Kidney epithelial cell (primary cell): Measurements from ENCODE around the gene ZNF160. TPM values are rescaled to one million over a fixed set of nuclear protein-coding genes. Genes with fewer than 3 reads are reported as not detected.
"Not testable (repeated sequence)": the region's sequence is repeated elsewhere in the genome, so short reads cannot be mapped to it uniquely, and the experiment has no call there.

Experiments
- DNase-seq: peaks from one replicate; pipeline ENCODE4 v3.0.0-alpha.2; 2010; ENCODE audit warnings: low read depth
- H3K27me3 ChIP-seq: 2 replicates; pipeline ENCODE4 v1.6.0; 2011; ENCODE audit warnings: low read length; ENCODE audit not compliant: control insufficient read depth, insufficient read depth
- H3K36me3 ChIP-seq: 2 replicates; pipeline ENCODE4 v1.5.1; 2011; ENCODE audit warnings: low read length; ENCODE audit not compliant: control insufficient read depth, insufficient read depth
- H3K4me3 ChIP-seq: 2 replicates; pipeline ENCODE4 v1.5.1; 2011; ENCODE audit warnings: low read depth, mild to moderate bottlenecking, control low read depth, low read length
- total RNA-seq: library from RNA; depleted of rRNA; stranded (reverse); fragments of >200 nt; gene quantifications from 2 replicates; pipeline ENCODE4 v1.2.3, GENCODE V29; 2015
- TF ChIP-seq, protein P1 (sequence below): IDR thresholded peaks from 2 replicates; pipeline ENCODE4 v1.5.1; 2011; ENCODE audit warnings: mild to moderate bottlenecking, moderate library complexity, low read length, control low read depth, inconsistent platforms; ENCODE audit not compliant: insufficient read depth, poor library complexity, severe bottlenecking

ZNF160 gene
- total RNA-seq, 1 donor from 2014 or later = 16.5 TPM

- H3K4me3 ChIP-seq = peak overlapping the region; percentile 68
Measured at GRCh38 chr19:53037101-53038097, 65.8 kb downstream of the ZNF160 start.

DNA sequence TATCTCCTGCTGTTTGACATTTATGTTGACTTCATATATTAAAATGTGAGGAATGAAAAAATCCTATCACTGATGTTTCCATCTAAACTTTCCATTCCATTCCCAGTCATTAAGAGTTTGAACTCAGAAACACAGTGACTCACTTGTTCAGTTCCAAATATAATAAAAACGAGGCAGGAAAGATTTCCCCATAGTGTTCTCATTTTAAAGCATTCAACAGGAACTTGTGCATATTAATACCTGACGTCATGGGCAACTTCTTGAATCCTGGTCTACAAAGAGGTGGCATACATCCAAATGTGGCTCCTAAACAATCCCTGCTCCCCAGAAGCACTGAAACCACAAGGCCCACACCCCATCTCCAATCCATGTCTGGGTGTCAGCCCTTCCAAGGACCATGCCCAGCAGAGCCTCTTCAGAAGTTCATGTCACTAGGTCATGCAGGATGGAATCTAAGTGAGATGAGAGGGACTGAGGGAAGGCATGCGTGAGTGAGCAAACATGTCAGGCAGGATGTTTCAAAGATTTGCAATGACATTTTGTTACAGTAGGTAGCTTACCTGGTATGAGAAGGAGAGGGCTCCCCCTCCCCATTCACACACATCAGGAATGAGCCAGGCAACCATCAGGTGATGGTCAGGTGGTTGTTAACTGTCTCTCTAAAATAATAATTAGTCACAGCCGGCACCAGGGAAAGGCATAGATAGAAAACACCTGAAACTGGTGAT is 68.1 kb downstream of the ZNF160 start:
- H3K36me3 ChIP-seq = no peaks in the 10 kb centered on the region
- TF ChIP-seq, protein P1, sequence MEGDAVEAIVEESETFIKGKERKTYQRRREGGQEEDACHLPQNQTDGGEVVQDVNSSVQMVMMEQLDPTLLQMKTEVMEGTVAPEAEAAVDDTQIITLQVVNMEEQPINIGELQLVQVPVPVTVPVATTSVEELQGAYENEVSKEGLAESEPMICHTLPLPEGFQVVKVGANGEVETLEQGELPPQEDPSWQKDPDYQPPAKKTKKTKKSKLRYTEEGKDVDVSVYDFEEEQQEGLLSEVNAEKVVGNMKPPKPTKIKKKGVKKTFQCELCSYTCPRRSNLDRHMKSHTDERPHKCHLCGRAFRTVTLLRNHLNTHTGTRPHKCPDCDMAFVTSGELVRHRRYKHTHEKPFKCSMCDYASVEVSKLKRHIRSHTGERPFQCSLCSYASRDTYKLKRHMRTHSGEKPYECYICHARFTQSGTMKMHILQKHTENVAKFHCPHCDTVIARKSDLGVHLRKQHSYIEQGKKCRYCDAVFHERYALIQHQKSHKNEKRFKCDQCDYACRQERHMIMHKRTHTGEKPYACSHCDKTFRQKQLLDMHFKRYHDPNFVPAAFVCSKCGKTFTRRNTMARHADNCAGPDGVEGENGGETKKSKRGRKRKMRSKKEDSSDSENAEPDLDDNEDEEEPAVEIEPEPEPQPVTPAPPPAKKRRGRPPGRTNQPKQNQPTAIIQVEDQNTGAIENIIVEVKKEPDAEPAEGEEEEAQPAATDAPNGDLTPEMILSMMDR = no peak
- no peak overlapping the region for H3K4me3 ChIP-seq
- DNase-seq = no peak
- H3K27me3 ChIP-seq = no peaks in the 10 kb centered on the region

More at GRCh38 chr19:53037101-53038097, 65.8 kb downstream of the ZNF160 start:
- no peak for DNase-seq
- H3K27me3 ChIP-seq = no peaks in the 10 kb centered on the region
- TF ChIP-seq, protein P1 = no peak
- no peaks in the 10 kb centered on the region for H3K36me3 ChIP-seq

- TF ChIP-seq, protein P1 = no peak
- no peaks in the 10 kb centered on the region for H3K36me3 ChIP-seq
- no peak for DNase-seq
- H3K27me3 ChIP-seq = no peaks in the 10 kb centered on the region
- no peak overlapping the region for H3K4me3 ChIP-seq
Measured at GRCh38 chr19:53034054-53034453, 69.2 kb downstream of the ZNF160 start.

DNA sequence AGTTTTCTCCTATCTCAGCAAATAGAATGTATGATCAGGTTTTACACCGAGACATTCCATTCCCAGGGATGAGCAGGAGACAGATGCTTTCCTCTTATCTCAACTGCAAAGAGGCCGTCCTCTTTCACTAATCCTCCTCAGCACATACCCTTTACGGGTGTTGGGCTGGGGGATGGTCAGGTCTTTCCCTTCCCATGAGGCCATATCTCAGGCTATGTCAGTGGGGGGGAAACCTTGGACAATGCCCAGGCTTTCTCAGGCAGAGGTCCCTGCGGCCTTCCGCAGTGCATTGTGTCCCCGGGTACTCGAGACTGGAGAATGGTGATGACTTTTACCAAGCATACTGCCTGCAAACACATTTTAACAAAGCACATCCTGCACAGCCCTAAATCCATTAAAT is 74.9 kb downstream of the ZNF160 start:
- H3K27me3 ChIP-seq, H3K36me3 ChIP-seq, H3K4me3 ChIP-seq, DNase-seq: not testable (repeated sequence)

DNA sequence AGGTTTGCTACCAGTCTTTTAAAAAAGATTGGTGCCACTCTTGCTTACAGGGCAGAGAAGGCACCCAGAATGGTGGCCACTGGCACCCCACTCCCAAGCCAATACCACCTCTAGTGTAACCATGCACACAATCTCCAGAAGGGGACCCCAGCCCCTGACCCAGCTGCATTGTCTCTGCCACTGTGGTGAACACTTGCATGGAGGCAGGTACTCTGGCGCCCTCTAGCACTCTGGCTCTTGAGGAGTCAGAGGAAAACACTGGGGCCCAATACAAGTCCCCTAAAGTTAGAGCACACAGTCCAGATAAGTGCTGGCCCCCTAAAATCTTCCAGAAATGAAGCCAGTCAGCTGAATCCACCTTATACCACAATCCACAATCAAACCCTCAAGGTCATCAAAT is 83.5 kb downstream of the ZNF160 start:
- H3K36me3 ChIP-seq = no peaks in the 10 kb centered on the region
- no peak for DNase-seq
- H3K27me3 ChIP-seq = no peaks in the 10 kb centered on the region

More for the DNA sequence above, 83.5 kb downstream of the ZNF160 start:
- H3K4me3 ChIP-seq = no peak overlapping the region
- TF ChIP-seq, protein P1 = no peak

Other genes starting within 250 kb of the ZNF160 start
- gene ZNF468, start 245.8 kb downstream of the ZNF160 start, total RNA-seq = 30.9 and 42.5 TPM in 2 replicates
- 16.9 and 24.2 TPM in 2 replicates for gene ZNF320, start 205.8 kb downstream of the ZNF160 start, total RNA-seq
- 4.3 and 5.4 TPM in 2 replicates for gene ZNF888, start 180.0 kb downstream of the ZNF160 start, total RNA-seq
- gene ZNF816, start 140.5 kb downstream of the ZNF160 start, total RNA-seq = 12.8 and 13.1 TPM in 2 replicates
- gene ERVV-1, start 89.5 kb downstream of the ZNF160 start, total RNA-seq = not detected in 2 replicates
- not detected in 2 replicates for gene ERVV-2, start 58.7 kb downstream of the ZNF160 start, total RNA-seq
- gene ZNF415, start 29.5 kb upstream of the ZNF160 start, total RNA-seq = 3.6 and 3.9 TPM in 2 replicates
- gene ZNF347, start 55.6 kb upstream of the ZNF160 start, total RNA-seq = 5.5 and 8.0 TPM in 2 replicates
- gene ZNF665, start 89.9 kb upstream of the ZNF160 start, total RNA-seq = 2.9 and 5.8 TPM in 2 replicates
- gene ZNF677, start 151.5 kb upstream of the ZNF160 start, total RNA-seq = 25.3 and 31.6 TPM in 2 replicates
- not detected in 2 replicates for gene VN1R2, start 154.9 kb upstream of the ZNF160 start, total RNA-seq
- not detected in 2 replicates for gene VN1R4, start 164.3 kb upstream of the ZNF160 start, total RNA-seq
- gene ZNF845, start 230.3 kb upstream of the ZNF160 start, total RNA-seq = 6.6 and 7.8 TPM in 2 replicates